Superior temporal gyrus (tissue), 1 donor: ENCODE data around the gene ARHGEF16.

Source experiments
- DNase-seq: peaks from one replicate; pipeline ENCODE4 v3.0.0-alpha.2; 2016; ENCODE audit errors: extremely low spot score

The ARHGEF16 gene

GRCh38 chr1:3468236-3469103 is 14.0 kb downstream of the ARHGEF16 start:
- DNase-seq = no peak

- no peak for DNase-seq
These were observed 14.8 kb downstream of the ARHGEF16 start for GRCh38 chr1:3469104-3469848.

GRCh38 chr1:3469849-3470649 is 15.6 kb downstream of the ARHGEF16 start:
- no peak for DNase-seq

GRCh38 chr1:3470650-3471355 is 16.3 kb downstream of the ARHGEF16 start:
- DNase-seq = no peak

GRCh38 chr1:3471356-3472087 is 17.1 kb downstream of the ARHGEF16 start:
- no peak for DNase-seq

- DNase-seq = no peak
These were observed 17.8 kb downstream of the ARHGEF16 start for GRCh38 chr1:3472088-3472850.

GRCh38 chr1:3472906-3473305 is 18.4 kb downstream of the ARHGEF16 start:
- DNase-seq = no peak

GRCh38 chr1:3473381-3473844 is 18.9 kb downstream of the ARHGEF16 start:
- DNase-seq = no peak

- DNase-seq = no peak
These were observed 19.6 kb downstream of the ARHGEF16 start for GRCh38 chr1:3474016-3474415.

- DNase-seq = no peak
These were observed 20.0 kb downstream of the ARHGEF16 start for GRCh38 chr1:3474421-3474820.

GRCh38 chr1:3475839-3476573 is 21.5 kb downstream of the ARHGEF16 start:
- DNase-seq = no peak

- no peak for DNase-seq
These were observed 22.2 kb downstream of the ARHGEF16 start for GRCh38 chr1:3476666-3477065.

- no peak for DNase-seq
These were observed 23.0 kb downstream of the ARHGEF16 start for GRCh38 chr1:3477241-3477995.

- DNase-seq = no peak
These were observed 23.7 kb downstream of the ARHGEF16 start for GRCh38 chr1:3478187-3478586.

- no peak for DNase-seq
These were observed 25.3 kb downstream of the ARHGEF16 start for GRCh38 chr1:3479511-3480368.

- DNase-seq = no peak
These were observed 25.9 kb downstream of the ARHGEF16 start for GRCh38 chr1:3480369-3480719.

- DNase-seq = no peak
These were observed 26.6 kb downstream of the ARHGEF16 start for GRCh38 chr1:3481046-3481445.
